Measurements from ENCODE around the gene CLIC3. TPM values are rescaled to one million over a fixed set of nuclear protein-coding genes. Genes with fewer than 3 reads are reported as not detected.

Gene CLIC3
- total RNA-seq, 2 experiments from 2014 or later = not detected

- CTCF ChIA-PET (ENCODE audit: unreplicated experiment) = no interaction called here
- Histone ChIP-seq H4K20me1 (ENCODE audit: insufficient read depth, low read length) (no peaks in the 10 kb centered on the region), H3K4me3 (ENCODE audit: low read depth, low read length, poor library complexity, severe bottlenecking) (no peak overlapping the region), H3K27ac (ENCODE audit: low read depth, low read length, poor library complexity, severe bottlenecking) (no peak overlapping the region), H3K9me3 (ENCODE audit: low read length) (no peaks in the 10 kb centered on the region), H2AFZ (ENCODE audit: low read length) (no peak overlapping the region), H3K9me2 (ENCODE audit: insufficient read depth, low read length) (no peaks in the 10 kb centered on the region), H3K36me3 (ENCODE audit: insufficient read depth, low read length) (no peaks in the 10 kb centered on the region), H3K4me1 (ENCODE audit: insufficient read depth, low read length, poor library complexity, severe bottlenecking) (peaks cover 7% of the 10 kb centered on the region), H3K4me2 (ENCODE audit: low read length) (no peak overlapping the region), H3K79me2 (ENCODE audit: insufficient read depth, low read depth, low read length) (no peaks in the 10 kb centered on the region)
- intact Hi-C loops (cut with micrococcal nuclease; ENCODE audit: unreplicated experiment) = no loop called here
- POLR2A ChIA-PET = no interaction called here
- DNase-seq (ENCODE audit: low spot score) = no peak
- BruUV-seq (replicated peaks) = no TSS peak
- TF ChIP-seq CTCF (conservative IDR thresholded peaks at IDR 0.05; ENCODE audit: low read length) (no peak), EZH2phosphoT487 (IDR thresholded peaks at IDR 0.05; ENCODE audit: borderline replicate concordance, low read depth, low read length) (no peak)
These were observed 41.9 kb downstream of the CLIC3 start for GRCh38 chr9:136954270-136955083.

- peaks cover 12% of the 10 kb centered on the region for H3K4me1 ChIP-seq (ENCODE audit: insufficient read depth, low read length, poor library complexity, severe bottlenecking)
- no peak overlapping the region for H3K27ac ChIP-seq (ENCODE audit: low read depth, low read length, poor library complexity, severe bottlenecking)
- H3K79me2 ChIP-seq (ENCODE audit: insufficient read depth, low read depth, low read length) = no peaks in the 10 kb centered on the region
- no peaks in the 10 kb centered on the region for H4K20me1 ChIP-seq (ENCODE audit: insufficient read depth, low read length)
- no peaks in the 10 kb centered on the region for H3K36me3 ChIP-seq (ENCODE audit: insufficient read depth, low read length)
- no peak for DNase-seq (ENCODE audit: low spot score)
- intact Hi-C loops (cut with micrococcal nuclease; ENCODE audit: unreplicated experiment) = no loop called here
- ChIA-PET CTCF (ENCODE audit: unreplicated experiment) (no interaction called here), POLR2A (no interaction called here)
- H3K9me3 ChIP-seq (ENCODE audit: low read length) = no peaks in the 10 kb centered on the region
- no TSS peak for BruUV-seq (replicated peaks)
- H2AFZ ChIP-seq (ENCODE audit: low read length) = no peak overlapping the region
- H3K4me3 ChIP-seq (ENCODE audit: low read depth, low read length, poor library complexity, severe bottlenecking) = no peak overlapping the region
- H3K9me2 ChIP-seq (ENCODE audit: insufficient read depth, low read length) = no peaks in the 10 kb centered on the region
- TF ChIP-seq EZH2phosphoT487 (IDR thresholded peaks at IDR 0.05; ENCODE audit: borderline replicate concordance, low read depth, low read length) (no peak), CTCF (conservative IDR thresholded peaks at IDR 0.05; ENCODE audit: low read length) (no peak)
- H3K4me2 ChIP-seq (ENCODE audit: low read length) = no peak overlapping the region
These were observed 42.5 kb downstream of the CLIC3 start for GRCh38 chr9:136953771-136954269.
